GOT3 (cell line): Measurements from ENCODE around the gene CLCN4.

ENCODE experiments used
- DNase-seq: peaks from one replicate; lab custom pipeline; 2025; ENCODE audit warnings: mixed read lengths; lab: John Stamatoyannopoulos, UW

The CLCN4 gene

GRCh38 chrX:10156199-10157031, at the start of gene CLCN4:
Gene CLCN4 (plus strand): TSS chrX:10156975. CDS start chrX:10185033, 28,058 bp downstream.
- peak; percentile 21 for DNase-seq

GRCh38 chrX:10107483-10107882, 49.3 kb upstream of the CLCN4 start:
- DNase-seq, result no peak

- no peak for DNase-seq
These were observed 48.5 kb upstream of the CLCN4 start for GRCh38 chrX:10108288-10108687.

- no peak for DNase-seq
These were observed 47.1 kb upstream of the CLCN4 start for GRCh38 chrX:10109695-10110094.

- no peak for DNase-seq
These were observed 46.3 kb upstream of the CLCN4 start for GRCh38 chrX:10110316-10110935.

- no peak for DNase-seq
These were observed 45.8 kb upstream of the CLCN4 start for GRCh38 chrX:10110984-10111363.

GRCh38 chrX:10111364-10112148, 45.2 kb upstream of the CLCN4 start:
- DNase-seq, result no peak

GRCh38 chrX:10112510-10112909, 44.3 kb upstream of the CLCN4 start:
- no peak for DNase-seq

- DNase-seq, result no peak
These were observed 41.7 kb upstream of the CLCN4 start for GRCh38 chrX:10115082-10115481.

- DNase-seq, result no peak
These were observed 39.5 kb upstream of the CLCN4 start for GRCh38 chrX:10117301-10117700.

- no peak for DNase-seq
These were observed 38.9 kb upstream of the CLCN4 start for GRCh38 chrX:10117864-10118377.

- no peak for DNase-seq
These were observed 38.2 kb upstream of the CLCN4 start for GRCh38 chrX:10118530-10118929.

GRCh38 chrX:10119399-10119990, 37.3 kb upstream of the CLCN4 start:
- DNase-seq, result no peak

GRCh38 chrX:10120331-10120730, 36.4 kb upstream of the CLCN4 start:
- DNase-seq, result no peak

GRCh38 chrX:10120828-10121227, 35.9 kb upstream of the CLCN4 start:
- DNase-seq, result no peak

GRCh38 chrX:10121787-10122186, 35.0 kb upstream of the CLCN4 start:
- no peak for DNase-seq

- DNase-seq, result no peak
These were observed 32.1 kb upstream of the CLCN4 start for GRCh38 chrX:10124506-10125247.

GRCh38 chrX:10125248-10125615, 31.5 kb upstream of the CLCN4 start:
- DNase-seq, result no peak

GRCh38 chrX:10126044-10126443, 30.7 kb upstream of the CLCN4 start:
- no peak for DNase-seq

- no peak for DNase-seq
These were observed 29.9 kb upstream of the CLCN4 start for GRCh38 chrX:10126834-10127233.

- DNase-seq, result no peak
These were observed 28.4 kb upstream of the CLCN4 start for GRCh38 chrX:10128386-10128785.

- DNase-seq, result no peak
These were observed 27.5 kb upstream of the CLCN4 start for GRCh38 chrX:10129229-10129628.
